Fibroblast of skin of scalp (primary cell): ENCODE measurements around the gene CTRB1.
"Not testable (repeated sequence)": the region's sequence is repeated elsewhere in the genome, so short reads cannot be mapped to it uniquely, and the experiment has no call there.

Experiments used
- DNase-seq: peaks from one replicate; pipeline ENCODE4 v3.0.0-alpha.2; 2013

The CTRB1 gene

DNA sequence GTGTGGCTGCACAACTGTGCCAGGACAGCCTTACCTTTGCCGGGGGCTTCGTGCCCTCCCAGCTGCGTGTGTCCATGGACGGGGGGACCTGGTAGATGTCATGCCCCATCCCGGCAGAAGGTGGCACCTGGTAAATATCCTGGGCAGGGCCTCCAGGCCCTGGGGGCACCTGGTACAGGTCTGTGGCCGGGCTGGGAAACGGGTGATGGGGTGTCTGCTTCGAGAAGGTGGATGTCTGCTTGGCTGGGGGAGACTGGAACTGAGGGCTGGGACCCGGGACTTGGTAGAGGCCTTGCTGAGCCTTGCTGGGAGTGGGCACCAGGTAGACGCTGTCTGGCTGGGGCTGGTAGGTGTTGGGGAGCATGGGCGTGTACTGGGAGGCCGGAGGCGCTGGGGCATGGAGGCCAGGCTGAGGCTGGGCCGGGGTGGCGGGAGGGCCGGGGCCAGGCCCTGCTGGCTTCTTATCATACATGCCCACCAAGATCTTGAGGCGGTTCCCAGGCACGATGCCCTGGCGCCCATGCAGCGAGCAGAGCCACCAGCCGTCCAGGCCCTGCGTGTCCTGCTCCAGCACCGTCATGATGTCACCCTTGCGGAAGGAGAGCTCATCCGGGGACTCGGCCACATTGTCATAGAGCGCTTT lies 23.8 kb downstream of the CTRB1 start:
- DNase-seq: not testable (repeated sequence)

DNA sequence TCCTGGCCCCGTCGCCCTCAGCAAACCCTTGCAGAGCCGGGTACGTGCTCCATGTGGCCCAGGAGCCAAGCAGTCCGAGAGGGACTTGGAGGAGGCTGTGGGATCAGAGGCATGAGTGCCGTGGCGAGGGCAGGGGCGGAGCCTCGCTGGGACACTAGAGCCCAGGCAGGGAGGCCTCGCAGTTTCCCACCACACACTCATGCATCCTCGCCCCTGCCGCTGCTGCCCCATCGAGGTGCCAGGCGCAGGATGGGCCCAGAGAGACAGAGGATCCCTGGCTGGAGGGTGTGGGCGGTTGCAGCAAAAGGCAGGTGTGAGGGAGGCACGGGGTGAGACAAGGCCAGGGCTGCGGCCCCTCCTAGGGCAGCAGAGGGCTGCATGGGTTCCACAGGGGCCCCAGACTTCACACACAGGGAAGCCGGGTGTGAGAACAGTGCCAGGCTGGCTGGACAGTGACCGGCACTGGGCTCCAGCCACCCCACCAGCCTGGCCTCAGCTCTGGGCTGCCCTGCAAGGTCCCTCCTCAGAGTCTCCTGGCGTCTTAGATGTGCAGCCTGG lies 25.0 kb downstream of the CTRB1 start:
- no peak for DNase-seq

DNA sequence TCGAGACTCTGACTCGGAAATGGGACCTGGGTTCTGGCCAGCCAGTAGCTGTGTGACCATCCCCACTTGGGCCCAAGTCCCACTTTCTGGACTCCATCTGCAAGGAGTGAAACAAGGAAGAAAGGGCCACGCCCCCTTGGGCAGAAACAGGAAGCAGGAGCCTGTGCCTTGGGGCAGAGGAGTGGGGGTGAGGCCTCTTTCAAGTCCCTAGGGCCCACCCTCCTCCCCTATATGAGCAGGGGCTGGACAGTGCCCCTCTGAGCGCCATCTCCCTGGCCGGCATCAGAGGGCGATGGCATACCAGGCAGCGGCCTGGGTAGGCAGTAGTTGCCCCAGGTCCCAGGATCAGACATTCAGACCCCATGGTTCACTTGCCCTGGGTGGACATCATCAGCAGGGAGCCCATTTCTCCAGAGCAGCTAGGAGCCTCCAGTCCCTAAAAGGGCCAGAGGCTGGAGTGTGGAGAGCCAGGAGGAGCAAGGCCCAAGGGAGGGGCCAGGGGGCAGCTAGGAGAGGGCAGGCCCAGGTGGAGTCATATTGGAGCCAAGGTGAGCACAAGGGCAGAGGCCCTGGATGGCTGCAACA lies 25.5 kb downstream of the CTRB1 start:
- DNase-seq: peak; percentile 60

- DNase-seq: peak; percentile 98
Measured at GRCh38 chr16:75244844-75245758, 26.3 kb downstream of the CTRB1 start.

GRCh38 chr16:75246504-75247205 lies 27.9 kb downstream of the CTRB1 start:
- DNase-seq: no peak

GRCh38 chr16:75247249-75247648 lies 28.5 kb downstream of the CTRB1 start:
- DNase-seq: no peak

DNA sequence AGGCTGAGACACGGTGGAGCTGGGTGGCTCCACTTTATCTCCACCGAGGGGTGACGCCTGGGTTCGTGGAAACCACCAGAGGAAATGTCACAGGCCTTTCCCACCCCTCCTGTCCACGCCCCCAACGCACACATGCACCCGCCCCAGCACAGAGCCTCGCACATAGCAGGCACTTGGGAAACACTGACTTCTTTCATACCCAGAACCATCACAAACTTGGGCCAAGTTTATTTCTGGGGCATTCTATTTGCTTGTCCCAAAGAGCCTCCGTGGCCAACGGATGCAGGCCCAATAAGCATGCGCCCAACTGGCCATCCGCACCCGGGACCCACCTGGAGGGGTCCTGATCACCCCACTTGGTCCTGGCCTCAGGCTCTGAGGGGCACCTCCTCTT lies 29.4 kb downstream of the CTRB1 start:
- no peak for DNase-seq

- DNase-seq: no peak
Measured at GRCh38 chr16:75248536-75249380, 30.0 kb downstream of the CTRB1 start.

DNA sequence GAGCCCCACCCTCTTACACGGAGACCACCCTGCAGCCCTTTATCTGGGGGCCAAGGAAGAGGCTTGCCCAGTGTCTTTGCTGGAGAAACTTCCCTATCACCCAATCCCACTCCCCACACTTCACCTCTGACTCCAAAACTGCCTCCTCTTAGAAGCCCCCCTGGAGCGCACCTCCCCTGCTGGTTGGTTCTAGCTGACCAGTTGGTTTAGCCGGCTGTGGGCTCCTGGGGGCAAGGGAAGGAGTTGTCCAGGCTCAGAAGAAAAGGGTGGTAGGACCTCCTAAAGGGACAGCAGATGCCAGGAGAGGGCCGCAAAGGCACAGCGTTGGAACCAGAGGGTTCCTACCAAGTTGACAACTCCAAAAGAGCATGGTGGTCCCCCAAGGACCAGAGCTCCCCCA lies 30.7 kb downstream of the CTRB1 start:
- no peak for DNase-seq

DNA sequence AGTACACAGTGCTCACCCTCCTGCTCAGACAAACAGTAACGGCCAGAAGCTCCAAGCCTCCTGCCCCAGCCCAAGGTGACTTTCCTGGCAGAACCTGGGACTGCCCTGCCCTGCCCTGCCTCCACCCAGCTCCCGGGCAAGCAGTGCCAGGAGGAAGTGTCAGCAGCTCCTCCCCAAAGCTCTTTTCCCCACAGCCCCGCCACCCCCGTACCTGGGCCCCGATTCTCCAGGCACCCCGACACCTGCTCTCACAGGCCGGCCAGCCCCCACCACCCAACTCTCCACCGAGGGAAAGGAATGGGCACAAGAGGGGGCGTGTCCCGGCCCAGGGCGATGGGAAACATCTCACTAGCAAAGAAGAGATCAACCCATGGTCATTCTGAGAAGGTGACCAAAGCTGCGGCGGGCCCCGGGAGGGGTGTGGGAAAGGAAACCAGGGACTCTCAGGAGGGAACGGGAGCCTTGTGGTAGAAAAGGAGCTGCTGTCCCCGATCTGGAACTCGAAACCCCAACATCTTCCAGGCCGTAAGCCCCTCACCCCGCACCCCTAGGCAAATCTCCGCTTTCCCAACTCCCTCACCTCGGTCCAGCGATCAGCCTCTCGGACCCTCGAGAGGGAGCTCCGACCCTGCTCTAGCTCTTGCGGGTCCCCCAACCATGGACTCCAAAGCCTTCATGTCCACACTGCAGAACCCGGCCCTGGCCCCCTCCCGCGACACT lies 31.5 kb downstream of the CTRB1 start:
- no peak for DNase-seq

DNA sequence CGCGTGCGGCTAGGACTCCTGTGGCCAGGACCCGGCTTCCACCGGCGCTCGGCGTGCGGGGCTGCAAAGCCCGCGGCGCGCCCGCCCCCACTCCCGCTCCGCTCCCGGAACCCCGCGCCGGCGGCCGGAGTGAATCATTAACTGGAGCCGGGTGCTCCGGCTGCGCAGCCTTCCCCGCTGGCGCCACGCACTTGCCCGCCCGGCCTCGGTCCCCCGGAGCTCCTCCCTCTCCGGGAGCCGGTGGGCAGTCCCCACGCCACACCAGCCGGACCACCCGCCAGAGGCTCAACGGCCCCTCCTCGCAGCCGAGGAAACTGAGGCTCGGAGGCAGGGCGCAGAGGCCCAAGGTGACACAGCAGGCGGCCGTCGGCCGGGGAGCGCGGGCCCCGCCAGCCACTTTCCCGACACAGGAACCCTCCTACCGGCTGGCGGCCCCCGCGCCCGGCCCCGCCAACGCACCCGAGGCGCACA lies 32.1 kb downstream of the CTRB1 start:
- no peak for DNase-seq

DNA sequence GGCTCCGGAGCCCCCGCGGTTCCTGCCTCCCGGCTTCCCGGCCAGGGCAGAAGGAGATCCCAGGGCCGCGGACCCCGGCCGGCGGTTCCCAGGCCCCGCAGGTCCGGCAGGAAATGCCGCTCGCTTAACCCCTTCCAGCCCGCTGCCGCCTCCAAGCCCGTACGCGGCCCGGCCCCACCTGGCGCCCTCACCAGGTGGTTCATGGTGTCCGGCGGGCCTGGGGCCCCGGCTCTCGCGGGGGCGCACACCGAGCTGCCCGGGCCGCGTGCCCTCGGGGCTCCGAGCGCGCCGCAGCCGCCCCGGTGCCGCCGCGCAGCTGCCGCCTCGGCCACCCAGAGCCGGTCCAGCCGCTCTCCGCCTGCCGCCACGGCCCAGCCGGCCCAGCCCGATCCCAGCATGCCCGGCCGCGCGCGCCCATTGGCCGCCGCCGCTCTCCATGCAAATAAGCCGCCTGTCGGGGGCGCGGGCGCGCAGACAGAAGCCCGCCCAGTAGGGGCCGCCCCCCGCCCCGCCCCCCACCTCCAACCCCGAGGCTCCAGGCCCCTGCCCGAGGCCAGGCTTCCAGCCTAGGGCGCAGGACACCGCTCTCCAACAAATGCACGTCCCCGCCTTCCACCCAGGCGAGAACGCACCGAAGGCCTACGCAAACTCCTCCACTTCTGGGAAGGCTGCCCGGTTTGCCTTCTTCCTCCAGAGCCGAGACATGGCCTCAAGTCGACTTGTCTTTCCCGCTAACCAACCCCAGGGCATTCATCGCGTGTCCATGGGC lies 32.7 kb downstream of the CTRB1 start, which contains the start of gene BCAR1:
Gene BCAR1, minus strand, starts transcription at position 345 of the 769 bp plus-strand sequence. Its CDS starts 142 bp downstream, at position 203.
- DNase-seq: peak; percentile 93

DNA sequence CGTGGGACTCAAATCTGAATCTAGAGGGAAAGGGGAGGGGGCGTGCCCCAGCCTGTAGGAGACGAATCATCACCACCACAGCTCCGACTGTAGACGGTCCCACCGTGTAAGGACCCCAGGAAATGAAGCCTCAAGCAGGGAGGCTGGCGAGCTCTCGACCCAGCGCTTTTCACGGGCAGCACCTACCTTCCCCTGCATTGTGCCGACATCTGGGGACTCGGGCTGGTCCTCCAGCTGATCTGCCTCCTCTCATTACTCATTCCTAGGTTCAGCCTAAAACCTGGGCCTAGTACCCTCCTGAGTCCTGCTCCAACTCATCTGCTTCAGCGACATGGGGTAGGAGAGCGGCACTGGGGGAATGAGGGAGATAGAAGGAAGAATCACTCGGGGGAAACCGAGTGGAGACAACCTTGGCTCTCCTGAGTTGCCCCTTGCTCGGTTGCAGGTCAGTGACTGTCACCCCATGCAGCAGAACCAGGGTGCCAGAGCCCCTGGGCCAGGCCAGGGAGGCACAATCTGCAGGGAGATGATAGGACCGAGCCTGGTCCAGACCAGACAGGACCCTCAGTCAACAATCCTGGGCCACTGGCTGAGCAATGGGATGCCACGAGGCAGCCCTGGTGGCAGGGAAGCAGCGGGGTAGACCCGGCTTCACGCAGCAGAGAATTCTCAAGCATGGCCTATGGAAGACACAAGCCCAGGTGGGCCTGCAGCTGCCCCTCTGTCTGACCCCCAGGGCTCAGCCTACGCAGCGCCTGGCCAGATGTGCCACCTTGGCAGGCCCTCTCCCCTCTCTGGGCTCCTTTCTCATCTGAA lies 33.5 kb downstream of the CTRB1 start:
- DNase-seq: no peak

DNA sequence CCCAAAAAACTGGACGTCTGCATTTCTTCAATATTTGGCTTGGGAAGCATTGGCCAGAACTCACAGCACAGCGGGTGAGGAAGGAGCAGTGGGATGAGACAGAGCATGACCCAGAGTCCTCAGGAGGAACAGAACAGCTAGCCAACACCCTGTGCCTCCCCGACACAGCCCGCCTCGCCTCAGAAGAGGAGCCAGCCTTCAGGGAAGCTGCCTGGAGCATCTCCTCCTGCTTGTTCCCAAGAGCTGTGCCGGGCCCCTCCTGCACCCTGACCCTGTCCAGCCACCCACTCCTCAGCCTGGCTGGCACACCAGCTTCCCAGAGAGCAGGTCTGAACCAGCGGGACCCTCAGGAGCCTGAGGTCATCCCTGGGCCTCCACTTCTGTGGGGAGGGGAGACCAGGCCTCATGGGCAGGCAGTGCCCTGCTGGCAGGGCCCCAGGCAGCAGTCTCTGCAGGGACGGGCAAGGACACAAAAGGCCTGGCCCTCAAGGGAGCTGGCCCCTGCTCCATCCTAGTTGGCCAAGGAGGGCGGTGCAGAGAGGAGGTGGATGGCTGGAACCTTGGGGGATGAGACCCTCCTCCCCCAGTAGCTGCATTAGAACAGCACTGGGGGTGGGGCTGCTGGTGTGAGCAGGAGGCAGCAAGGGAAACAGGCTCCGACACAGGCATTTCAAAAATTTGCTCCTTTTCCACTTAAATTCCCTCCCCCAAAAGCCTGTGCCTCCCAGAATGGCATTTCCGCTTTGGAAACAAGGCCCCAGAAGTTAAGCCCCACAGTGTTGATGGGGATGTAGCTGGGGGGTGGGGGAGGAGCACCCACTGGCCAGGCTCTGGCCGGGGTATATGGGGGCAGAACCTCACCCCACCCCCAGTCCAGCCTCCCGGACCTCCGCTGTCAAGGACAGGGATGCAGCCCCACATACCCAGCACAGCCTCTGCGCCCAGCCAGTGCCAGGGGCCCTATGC lies 34.4 kb downstream of the CTRB1 start:
- peak; percentile 95 for DNase-seq

DNA sequence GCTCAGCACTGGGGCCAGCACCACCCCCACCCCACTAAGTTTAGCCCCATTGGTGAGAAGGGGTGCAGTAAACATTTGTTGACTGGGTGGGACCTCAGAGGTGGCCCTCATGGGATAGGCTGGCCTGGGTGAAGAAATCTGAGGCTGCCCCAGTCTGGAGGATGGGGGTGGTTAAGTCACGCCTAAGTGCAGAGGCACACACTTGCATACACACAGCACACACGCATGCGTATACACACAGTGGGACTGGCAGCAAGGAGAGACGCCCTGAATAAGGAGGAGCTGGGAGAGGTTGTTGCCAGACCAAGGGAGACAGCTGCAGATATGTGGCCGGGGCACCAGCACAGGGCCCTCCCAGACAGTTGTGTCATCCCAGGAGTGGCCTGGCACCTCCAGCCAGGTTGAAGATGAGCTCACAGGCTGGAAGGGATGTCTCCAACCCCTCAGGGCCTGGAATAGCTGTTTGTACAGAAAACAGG lies 35.6 kb downstream of the CTRB1 start:
- peak; percentile 85 for DNase-seq

GRCh38 chr16:75256059-75256571 lies 37.3 kb downstream of the CTRB1 start:
- DNase-seq: no peak

DNA sequence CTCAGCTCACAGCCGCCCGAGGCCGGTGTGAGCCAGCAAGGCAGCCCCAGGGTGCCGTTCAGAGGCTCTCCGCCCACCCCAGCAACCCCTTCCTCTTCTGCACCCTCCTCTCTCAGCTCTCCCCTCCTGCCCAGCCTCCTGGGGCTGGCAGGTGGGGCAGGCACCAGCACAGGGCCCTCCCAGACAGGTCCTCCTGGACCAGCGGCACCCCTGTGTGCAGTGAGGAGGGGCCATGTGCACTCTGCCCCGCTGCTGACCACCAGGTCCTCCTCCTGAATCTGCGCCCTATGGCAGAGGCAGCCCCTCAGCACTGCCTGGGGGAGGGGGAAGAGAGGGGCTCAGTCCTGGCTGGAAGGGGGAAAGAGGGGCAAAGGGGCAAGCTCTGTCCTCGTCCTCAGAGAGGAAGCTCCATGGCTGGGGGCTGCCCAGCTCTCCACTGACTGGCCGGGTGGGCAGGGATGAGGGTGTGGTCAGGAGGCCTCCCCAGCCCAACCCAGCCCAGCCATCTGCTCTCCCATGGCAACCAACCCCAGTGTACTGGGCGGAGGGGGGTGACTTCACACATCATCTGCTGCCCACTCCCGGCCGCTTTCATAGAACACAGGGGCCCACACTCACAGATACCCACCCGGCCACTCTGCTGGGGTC lies 38.0 kb downstream of the CTRB1 start:
- DNase-seq: peak; percentile 61
